Stimulated activated CD4-positive, alpha-beta T cell treated with anti-CD3 and anti-CD28 coated beads, Interleukin-1b, Interleukin-23, amount 100 ng/mL, for 48 hours (primary cell): ENCODE measurements around the gene TMEM161A.
"Not testable (repeated sequence)": the region's sequence is repeated elsewhere in the genome, so short reads cannot be mapped to it uniquely, and the experiment has no call there.

Source experiments
- DNase-seq: peaks from one replicate; pipeline ENCODE4 v3.0.0-alpha.2; 2020

The TMEM161A gene

DNA sequence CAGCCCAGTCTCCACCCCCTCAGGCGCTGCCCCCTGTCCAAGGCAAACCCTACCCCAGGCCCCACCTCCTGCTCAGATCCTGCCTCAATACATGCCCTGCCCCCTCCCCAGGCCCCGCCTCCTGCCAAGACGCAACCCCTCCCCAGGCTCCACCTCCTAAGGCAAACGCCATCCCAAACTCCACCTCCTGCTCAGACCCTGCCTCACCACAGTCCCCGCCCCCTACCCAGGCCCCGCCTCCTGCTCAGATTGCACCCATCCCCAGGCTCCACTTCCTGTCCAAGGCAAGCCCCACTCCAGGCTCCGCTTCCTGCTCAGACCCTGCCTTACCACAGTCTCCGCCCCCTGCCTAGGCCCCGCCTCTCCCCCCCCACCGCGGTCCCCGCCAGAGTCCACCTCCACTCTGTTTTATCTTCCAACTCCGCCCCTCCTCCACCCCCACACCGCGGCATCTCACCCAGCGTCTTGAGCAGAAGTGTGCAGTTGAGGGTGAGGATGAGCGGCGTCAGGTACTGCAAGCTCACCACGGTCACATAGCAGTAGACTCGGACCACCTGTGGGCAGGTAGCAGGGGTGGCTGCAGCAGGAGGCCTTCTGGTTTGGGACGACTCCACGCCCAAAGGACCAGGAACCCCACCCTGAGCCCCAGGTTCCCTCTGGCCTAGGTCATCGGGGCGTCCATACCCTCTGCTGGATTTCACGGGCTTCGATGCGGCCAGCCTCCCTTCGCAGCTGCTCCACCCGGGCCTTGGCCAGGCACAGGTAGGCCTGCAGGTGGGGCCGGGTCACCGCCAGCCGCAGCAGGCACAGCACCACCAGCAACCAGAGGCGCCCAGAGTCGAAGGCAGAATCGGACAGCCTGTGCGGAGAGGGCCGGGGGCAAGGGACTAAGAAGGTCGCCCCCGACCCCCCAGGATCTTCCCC lies 17.7 kb downstream of the TMEM161A start:
- peak; percentile 53 for DNase-seq

DNA sequence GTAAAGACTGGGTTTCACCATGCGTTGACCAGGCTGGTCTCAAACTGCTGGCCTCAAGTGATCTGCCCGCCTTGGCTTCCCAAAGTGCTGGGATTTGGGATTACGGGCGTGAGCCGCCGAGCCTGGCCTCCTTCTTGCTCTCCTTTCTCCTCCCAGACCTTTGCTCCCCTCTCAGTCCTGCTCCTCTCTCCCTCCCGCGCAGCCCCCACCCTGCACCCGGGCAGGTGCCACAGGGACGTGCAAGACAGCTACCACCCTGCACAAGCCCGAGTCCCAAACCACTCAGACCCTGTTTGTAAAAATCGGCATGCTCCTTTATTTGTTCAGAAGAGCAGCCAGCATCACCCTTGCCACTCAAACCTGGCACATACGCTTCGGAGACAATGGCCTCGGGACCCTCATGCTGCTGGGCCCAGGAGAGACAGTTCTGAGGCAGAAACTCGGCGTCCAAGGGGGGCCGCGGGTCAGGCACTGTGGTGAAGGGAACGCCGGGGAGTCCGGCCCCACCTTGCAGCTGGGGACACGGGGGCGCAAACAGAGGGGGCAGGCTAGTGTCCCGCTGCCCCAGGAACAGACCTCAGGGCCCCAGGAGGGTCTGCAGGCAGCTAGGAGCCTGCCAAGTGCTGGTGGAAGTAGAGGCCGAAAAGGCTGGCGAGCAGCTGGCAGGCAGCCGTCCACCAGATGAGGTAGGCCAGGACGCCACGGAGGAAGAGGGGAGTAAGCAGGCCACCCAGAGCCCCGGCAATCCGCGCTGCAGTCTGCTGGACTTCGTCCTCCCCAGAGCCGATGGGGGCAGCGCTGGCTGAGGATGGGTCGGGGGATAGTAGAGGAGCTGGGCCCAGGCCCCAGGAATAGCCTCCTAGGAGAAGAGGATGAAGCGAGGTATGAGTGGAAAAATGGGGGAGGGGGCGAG lies 18.7 kb downstream of the TMEM161A start:
- no peak for DNase-seq

DNA sequence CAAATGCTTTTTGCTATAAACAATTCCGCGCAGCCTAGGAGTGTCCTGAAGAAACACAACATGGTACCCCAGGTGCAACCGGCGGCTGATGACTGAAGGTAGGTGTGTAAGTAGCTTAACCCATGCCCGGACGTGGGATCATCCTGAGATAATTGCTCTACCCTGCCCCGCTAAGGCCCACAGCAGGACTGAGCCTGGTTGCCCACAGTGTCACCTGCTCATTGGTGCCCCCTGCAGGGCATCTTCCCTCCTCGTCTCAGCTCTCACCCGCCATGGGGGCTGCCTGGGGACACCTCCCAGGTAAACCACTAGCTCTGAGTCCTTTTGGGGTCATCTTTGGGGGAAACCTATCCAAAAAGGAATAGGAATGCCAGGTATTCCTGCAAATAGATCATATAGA lies 22.3 kb downstream of the TMEM161A start:
- peak; percentile 37 for DNase-seq

DNA sequence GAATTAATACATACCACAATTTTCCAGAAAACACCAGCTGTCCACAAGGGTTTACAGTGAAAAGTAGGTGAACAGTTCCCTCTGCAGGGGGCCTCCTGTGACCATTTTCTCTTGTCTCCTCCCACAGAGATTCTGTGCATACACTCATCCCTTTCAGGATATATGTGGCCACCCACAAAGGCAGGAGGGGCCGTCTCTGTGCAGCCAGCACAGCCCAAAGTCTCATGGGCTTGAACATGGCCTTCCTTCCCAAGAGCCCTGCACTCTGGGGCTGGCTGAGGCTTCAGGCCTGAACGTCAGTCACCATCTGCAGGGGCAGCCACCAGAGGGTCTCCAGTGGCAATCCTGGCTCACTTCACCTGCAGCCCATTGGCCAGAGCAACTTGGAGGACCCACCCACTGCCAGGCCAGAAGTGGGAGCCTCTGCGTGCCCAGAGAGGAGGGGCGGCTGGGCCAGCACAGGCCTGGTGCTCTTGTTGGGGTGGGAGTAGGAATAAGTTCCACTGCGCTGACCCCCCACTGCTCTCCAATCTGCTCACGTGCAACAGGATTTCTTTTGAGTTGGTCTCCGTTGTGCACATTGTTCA lies 25.1 kb downstream of the TMEM161A start:
- no peak for DNase-seq

DNA sequence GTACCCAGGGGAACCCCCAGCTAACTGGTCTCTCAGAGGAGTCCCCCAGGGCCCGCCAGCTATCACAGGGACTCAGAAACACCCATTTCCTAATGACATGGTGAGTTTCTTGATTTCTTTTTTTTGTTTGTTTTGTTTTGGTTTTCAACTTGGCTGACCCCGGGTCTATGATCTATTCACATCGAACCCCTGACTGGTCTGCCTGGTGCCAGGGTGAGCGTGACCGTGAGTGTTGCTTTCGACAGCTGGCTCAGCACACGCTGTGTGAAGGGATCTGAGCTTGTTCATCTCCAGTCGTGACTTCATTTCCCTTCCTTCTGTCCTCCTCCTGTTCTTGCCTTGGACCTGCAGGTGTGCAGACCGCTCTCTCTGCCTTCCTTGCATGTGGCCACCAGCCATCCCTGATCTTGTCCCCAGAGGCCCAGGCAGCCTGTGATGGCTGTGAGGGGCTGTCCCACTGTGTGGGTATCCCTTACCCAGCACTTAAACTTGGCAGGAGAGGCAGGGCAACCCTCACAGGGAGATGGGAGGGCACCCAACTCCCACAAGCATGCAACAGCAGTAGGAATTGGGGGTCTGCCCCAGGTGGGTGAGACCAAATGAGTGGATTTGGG lies 26.2 kb downstream of the TMEM161A start:
- no peak for DNase-seq

DNA sequence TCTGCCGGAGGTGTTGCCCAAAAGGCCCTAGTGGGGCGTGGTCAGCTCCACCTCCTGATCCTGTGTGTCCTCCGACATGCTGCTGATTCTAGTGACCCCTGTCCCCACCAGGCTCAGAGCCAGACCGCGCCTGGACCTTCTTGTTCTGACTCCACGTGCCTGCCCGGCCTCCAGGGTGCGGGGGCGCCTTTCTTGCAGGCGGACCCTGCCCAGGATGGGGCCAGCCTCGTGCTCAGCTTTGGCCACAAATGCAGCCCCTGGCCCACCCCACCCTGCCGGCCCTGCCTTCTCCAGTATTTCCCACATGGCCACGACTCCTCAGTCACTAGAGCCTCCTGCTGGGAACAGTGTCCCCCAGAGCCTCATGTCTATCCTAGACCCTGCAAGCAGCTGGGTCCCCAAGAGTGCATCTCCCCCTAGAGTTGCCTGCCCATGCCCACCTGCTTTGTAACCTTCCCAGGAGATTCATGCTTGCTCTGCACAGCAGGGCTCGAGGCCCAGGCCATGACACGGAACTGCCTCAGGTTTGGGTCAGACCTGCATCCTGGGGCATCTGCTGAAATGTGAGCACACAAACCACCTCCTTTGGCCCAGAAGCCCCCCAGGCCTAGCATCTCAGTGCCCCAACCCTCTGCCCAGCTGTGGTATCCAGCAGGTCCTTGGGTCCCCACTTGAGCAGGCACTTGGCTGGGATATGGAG lies 27.0 kb downstream of the TMEM161A start:
- DNase-seq: no peak

DNA sequence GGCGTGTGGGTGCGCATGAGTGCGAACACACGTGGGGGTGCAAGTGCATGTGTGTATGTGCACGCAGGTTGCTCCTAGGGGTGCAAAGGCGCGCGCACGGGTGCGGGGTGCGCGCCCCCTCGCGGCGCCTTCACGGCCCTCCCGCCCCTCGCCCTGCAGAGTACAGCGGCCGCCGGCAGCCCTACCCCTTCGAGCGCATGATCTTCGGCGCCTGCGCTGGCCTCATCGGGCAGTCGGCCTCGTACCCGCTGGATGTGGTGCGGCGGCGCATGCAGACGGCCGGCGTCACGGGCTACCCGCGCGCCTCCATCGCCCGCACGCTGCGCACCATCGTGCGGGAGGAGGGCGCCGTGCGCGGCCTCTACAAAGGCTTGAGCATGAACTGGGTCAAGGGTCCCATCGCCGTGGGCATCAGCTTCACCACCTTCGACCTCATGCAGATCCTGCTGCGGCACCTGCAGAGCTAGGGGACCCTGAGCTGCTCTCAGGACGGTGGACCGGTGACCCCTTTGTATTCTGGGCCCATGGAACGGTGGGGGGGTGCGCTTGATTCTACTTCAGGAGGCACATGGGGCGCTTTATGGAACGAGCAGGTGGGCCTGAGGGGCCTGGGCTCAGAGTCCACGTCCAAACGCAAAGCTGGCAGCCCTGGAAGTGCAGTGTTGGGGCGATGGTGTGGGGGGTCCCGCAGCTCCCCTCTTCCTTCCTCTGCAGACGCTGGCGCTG lies 27.7 kb downstream of the TMEM161A start:
- DNase-seq: peak; percentile 15

DNA sequence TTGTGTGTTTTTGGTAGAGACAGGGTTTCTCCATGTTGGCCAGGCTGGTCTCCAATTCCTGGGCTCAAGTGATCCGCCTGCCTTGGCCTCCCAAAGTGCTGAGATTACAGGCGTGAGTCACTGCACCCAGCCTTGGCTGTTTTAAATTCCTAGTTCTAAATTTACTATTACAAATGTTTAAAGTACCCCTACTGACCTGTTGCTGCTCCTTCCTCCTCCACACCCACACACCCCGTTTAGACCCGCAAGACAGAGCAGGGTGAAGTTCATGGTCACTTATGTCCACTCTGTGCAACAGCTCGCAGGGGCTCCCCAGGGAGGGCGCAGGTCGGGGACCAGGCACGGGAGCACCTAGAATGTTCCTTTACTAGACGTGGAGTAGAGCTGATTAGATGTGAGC lies 28.7 kb downstream of the TMEM161A start:
- DNase-seq: no peak

DNA sequence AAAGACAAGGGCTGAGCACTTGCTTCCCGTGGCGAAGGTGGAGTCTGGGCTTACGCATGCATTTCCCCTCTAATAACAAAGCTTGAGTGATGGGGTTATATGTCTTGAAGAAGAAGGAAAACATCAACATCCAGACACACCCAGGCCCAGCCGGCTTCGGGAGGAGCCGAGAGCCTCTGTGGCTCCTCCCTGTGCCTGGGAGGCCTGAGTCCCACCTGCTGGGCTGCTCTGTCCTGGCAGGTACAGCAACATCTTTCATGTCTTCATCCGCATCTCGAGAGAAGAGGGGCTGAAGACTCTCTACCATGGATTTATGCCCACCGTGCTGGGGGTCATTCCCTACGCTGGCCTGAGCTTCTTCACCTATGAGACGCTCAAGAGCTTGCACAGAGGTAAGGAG lies 30.6 kb downstream of the TMEM161A start:
- DNase-seq: no peak

DNA sequence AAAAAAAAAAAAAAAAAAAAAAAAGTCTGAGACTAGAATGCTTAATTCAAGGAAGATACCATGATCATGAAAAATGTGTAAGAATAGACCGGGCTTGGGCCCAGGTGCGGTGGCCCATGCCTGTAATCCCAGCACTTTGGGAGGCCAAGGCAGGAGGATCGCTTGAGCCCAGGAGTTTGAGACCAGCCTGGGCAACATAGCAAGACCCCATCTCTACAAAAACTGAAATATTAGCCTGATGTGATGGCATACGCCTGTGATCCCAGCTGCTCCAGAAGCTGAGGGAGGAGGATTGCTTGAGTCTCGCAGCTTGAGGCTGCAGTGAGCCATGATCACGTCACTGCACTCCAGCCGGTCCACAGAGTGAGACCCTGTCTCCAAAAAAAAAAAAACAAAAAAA lies 31.3 kb downstream of the TMEM161A start:
- DNase-seq: not testable (repeated sequence)

DNA sequence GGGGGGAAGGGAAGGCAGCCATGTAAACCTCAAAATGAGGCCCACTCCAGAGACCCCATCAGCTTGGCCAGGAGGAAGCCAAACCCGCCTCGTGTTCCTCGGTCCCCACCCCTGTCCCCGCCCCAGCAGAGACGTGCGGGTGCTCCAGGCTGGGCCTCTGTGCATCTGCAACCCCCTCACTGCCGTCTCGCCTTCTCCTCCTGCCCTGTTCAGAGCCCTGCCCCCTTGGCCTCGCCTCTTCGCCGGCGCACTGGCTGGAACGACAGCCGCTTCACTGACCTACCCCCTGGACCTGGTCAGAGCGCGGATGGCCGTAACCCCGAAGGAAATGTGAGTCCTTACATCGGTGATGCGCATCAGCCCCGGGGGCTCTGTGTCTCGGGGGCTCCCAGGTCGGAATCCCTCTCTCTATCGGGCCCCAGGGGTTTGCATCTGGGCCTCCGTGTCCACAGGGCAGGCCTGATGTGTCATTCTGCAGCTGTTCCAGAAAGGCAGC lies 32.2 kb downstream of the TMEM161A start:
- no peak for DNase-seq

DNA sequence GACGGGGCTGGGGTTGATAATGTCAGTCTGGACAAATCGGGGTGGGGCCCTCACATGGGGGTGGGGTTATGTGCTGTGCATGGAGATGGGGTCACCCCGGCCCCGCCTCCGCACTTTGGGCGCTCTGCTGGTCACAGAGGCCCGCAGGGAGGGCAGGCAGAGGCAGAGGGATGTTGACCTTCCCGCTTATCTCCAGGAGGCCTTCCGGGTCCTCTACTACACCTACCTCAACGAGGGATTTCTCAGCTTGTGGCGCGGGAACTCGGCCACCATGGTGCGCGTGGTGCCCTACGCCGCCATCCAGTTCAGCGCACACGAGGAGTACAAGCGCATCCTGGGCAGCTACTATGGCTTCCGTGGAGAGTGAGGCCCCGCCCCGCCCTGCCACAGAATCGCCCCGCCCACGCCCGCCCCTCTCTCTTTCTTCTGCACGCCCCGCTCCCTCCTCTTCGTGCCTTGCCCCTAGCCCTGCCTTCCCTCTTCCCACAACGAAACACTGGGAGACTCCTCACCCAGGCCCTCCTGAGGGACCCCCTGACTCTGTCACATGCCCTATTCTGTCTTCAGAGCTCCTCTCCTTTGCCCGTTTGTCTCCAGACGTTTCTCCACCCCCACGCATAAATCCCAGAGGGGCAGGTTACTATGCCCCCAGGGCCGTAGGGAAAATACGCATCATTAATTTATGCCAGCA lies 32.8 kb downstream of the TMEM161A start:
- DNase-seq: no peak

DNA sequence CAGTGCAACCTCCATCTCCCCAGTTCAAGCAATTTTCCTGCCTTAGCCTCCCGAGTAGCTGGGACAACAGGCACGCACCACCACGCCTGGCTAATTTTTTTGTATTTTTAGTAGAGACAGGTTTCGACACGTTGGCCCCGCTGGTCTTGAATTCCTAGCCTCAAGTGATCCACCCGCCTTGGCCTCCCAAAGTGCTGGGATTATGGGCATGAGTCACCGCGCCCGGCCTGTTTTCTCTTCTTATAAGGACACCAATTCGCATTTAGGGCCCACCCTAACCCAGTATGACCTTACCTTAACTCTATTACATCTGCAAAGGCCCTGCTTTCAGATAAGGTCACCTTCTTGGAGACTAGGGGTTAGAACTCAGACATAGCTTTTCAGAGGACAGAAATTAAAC lies 35.1 kb downstream of the TMEM161A start:
- no peak for DNase-seq

DNA sequence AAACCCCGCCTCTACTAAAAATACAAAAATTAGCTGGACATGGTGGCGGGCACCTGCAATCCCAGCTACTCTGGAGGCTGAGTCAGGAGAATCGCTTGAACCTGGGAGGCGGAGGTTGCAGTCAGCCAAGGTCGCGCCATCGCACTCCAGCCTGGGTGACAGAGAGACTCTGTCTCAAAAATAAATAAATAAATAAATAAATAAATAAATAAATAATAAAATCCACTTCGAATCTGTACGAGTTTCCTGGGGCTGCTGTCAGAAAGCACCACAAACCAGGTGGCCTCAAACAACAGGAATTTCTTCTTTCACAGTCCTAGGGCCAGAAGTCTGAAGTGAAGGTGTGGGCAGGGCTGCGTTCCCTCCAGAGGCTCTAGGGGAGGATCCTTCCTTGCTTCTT lies 35.7 kb downstream of the TMEM161A start:
- DNase-seq: not testable (repeated sequence)

DNA sequence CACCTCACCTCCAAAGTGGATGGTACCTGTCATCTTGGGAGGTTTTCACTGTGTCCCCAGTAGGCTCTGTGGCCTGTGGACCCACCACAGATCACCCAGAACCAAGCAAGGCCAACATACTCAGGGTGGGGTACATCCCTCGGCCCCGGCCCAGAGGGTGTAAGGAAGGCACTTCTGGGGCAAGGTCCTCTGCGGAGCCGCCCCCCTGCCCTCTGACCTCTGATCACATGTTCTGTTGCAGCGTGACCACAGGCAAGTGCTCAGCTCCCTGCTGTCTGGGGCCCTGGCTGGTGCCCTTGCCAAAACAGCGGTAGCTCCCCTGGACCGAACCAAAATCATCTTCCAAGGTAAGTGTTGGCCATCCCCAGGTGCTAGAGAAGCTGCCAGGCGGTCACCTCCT lies 36.7 kb downstream of the TMEM161A start:
- DNase-seq: no peak

DNA sequence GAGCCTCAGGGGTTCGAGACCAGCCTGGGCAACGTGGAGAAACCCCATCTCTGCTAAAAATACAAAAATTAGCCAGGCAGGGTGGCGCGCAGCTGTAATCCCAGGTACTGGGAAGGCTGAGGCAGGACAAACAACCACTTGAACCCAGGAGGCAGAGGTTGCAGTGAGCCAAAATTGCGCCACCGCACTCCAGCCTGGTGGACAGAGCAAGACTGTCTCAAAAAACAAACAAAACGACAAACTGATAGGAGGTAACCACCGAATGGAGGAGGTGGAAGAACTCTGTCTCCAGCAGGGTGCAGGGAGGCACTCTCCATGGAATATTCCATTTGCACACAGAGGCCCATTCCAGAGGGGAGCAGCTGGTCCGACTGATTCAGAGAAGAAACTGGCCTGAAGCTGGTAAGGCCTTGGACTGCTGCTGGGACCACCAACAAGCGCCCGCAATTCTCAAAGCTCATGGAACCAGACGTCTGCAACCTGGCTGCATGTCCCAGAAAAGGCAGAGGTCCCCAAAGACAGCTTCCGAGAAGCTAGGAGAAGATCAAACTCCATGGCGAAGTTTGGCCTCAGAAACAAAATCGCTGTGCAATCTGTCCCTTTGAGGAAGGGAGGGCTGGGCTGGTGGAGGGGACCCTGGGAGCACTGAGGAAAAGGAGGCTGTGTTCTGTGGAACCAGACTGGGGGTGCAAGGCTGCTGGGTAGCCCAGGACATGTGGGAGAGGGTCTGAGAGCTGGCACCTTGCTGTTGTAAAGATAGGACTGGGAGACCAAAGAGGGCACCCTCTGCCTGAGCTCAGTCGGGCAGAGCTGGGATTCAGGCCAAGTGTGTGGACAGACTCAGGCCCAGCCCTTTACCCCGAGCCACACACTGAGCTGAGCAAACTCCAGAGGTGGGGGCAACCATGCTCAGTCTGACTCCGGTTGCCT lies 39.3 kb downstream of the TMEM161A start:
- no peak for DNase-seq

DNA sequence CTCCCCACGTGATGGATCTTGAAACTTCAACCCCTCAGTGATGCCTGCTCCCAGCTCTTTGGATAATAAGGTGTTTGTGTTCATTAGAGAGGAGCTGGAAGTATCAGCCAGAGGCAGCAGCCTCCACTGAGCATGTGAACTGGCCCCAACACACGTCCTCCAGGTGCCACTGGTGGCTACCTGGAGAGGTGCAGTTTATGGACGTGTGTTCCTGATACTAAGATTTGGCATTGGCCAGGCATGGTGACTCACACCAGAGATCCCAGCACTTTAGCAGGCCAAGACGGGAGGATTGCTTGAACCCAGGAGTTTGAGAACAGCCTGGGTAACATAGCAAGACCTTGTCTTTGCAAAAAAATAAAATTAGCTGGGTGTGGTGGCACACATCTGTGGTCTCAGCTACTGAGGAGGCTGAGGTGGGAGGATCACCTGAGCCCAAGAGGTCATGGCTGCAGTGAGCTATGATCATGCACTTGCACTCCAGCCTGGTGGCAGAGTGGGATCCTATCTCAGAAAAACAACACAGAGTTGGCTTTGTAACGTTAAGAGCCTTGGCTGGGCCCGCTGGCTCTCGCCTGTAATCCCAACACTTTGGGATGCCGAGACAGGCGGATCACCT lies 40.1 kb downstream of the TMEM161A start:
- DNase-seq: no peak

DNA sequence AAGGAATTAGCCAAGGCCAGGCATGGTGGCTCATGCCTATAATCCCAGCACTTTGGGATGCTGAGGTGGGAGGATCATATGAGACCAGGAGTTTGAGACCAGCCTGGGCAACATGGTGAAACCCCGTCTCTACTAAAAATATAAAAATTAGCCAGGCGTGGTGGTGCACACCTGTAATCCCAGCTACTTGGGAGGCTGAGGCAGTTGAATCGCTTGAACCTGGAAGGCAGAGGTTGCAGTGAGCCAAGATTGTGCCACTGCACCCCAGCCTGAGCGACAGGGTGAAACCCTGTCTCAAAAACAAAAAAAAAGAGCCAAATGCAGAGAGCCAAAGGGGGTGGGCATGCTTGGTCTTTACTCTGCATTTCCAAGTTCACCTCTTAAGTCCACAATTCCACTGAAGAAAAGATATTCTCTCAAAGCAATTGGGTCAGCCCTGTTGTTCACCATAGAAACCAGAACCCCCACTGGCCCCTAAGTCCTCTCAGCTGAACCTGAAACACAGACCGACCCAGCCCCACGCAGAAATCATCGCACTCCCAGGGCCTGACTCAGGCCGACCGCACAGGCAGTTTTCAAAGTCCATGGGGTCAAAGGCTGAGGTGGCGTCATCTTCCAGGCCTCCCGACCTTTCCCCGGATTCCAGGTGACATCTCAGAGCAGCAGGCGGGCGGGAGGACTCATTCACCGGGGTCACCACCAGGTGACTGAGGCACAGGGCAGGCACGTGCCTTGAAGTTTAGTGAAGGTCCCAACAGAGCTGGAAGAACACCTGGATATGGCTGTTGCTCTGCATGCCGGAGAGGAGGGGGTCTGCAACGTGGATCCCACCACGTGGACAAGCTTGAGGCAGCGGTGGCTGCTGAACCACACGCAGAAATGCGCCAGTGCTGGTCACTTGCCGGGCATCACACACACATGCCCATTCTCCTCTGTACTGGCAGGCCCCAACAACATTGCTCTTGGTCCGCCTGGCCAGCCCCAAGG lies 41.3 kb downstream of the TMEM161A start:
- no peak for DNase-seq
